Keratinocyte (primary cell): ENCODE measurements around the gene CDK14. TPM values are rescaled to one million over a fixed set of nuclear protein-coding genes. Genes with fewer than 3 reads are reported as not detected.

Experiments used
- DNase-seq: peaks from one replicate; pipeline ENCODE4 v3.0.0-alpha.2; 2011; ENCODE audit warnings: low read depth, missing footprints, low spot score
- FAIRE-seq: peaks from 2 replicates; lab custom pipeline; 2011; peaks lifted over from hg19 to GRCh38; lab: Jason Lieb, UNC
- H2AFZ ChIP-seq: 2 replicates; pipeline ENCODE4 v1.6.0; 2012; ENCODE audit warnings: low read length, control low read depth, inconsistent platforms; ENCODE audit not compliant: control insufficient read depth
- H3K27ac ChIP-seq: 2 replicates; pipeline ENCODE4 v1.5.1; 2011; ENCODE audit warnings: low read length; ENCODE audit not compliant: control insufficient read depth, insufficient read depth
- H3K27me3 ChIP-seq: 3 replicates; pipeline ENCODE4 v1.6.0; 2011; ENCODE audit warnings: low read length; ENCODE audit not compliant: control insufficient read depth, insufficient read depth; ENCODE audit errors: extremely low read depth
- H3K36me3 ChIP-seq, 2 experiments: 2 replicates in 1 of 2; 3 replicates in 1 of 2; pipeline ENCODE4 v1.5.1; 2011; ENCODE audit warnings: low read length in 2 of 2, mild to moderate bottlenecking in 1 of 2; ENCODE audit not compliant: control insufficient read depth in 2 of 2, insufficient read depth in 2 of 2; ENCODE audit errors: extremely low read depth in 1 of 2
- H3K4me1 ChIP-seq: 3 replicates; pipeline ENCODE4 v1.5.1; 2011; ENCODE audit warnings: low read length; ENCODE audit not compliant: control insufficient read depth, insufficient read depth; ENCODE audit errors: extremely low read depth
- H3K4me2 ChIP-seq: 3 replicates; pipeline ENCODE4 v1.6.0; 2011; ENCODE audit warnings: low read depth, low read length; ENCODE audit not compliant: control insufficient read depth, insufficient read depth; ENCODE audit errors: extremely low read depth
- H3K4me3 ChIP-seq, 3 experiments: fragments of 200-600 bp in 1 of 3; sonication (generic) in 1 of 3; 2 replicates in 2 of 3; 3 replicates in 1 of 3; pipeline ENCODE4 v1.5.1; 2011 to 2016; ENCODE audit warnings: low read length in 3 of 3, mild to moderate bottlenecking in 3 of 3, control low read depth in 2 of 3, inconsistent platforms in 1 of 3, low read depth in 1 of 3, mixed read lengths in 1 of 3, mixed run types in 1 of 3, moderate library complexity in 1 of 3; ENCODE audit not compliant: control insufficient read depth in 2 of 3, insufficient read depth in 2 of 3; ENCODE audit errors: extremely low read depth in 1 of 3
- H3K79me2 ChIP-seq: 2 replicates; pipeline ENCODE4 v1.6.0; 2012; ENCODE audit warnings: low read length; ENCODE audit not compliant: control insufficient read depth, insufficient read depth
- H3K9ac ChIP-seq: 3 replicates; pipeline ENCODE4 v1.6.0; 2011; ENCODE audit warnings: low read length; ENCODE audit not compliant: control insufficient read depth, insufficient read depth; ENCODE audit errors: extremely low read depth
- H3K9me1 ChIP-seq: 3 replicates; pipeline ENCODE4 v1.6.0; 2011; ENCODE audit warnings: low read length; ENCODE audit not compliant: control insufficient read depth, insufficient read depth; ENCODE audit errors: extremely low read depth
- H3K9me3 ChIP-seq: 2 replicates; pipeline ENCODE4 v1.5.1; 2012; ENCODE audit warnings: low read depth, low read length; ENCODE audit not compliant: control insufficient read depth
- H4K20me1 ChIP-seq: 3 replicates; pipeline ENCODE4 v1.6.0; 2011; ENCODE audit warnings: low read length; ENCODE audit not compliant: control insufficient read depth, insufficient read depth; ENCODE audit errors: extremely low read depth
- CTCF ChIP-seq, 3 experiments: IDR thresholded peaks in 1 of 3; conservative IDR thresholded peaks in 1 of 3; optimal IDR thresholded peaks in 1 of 3; 2 replicates in 2 of 3; 3 replicates in 1 of 3; pipeline versions ENCODE3 to v1.5.1; 2011; ENCODE audit warnings: low read length in 3 of 3, mild to moderate bottlenecking in 3 of 3, moderate library complexity in 2 of 3, control low read depth in 1 of 3, inconsistent platforms in 1 of 3; ENCODE audit not compliant: insufficient read depth in 2 of 3; ENCODE audit errors: extremely low read depth in 1 of 3
- EZH2 ChIP-seq: IDR thresholded peaks from one replicate; pipeline ENCODE4 v1.6.1; 2012; ENCODE audit warnings: inconsistent platforms, mild to moderate bottlenecking, low read length, moderate library complexity
- dilution Hi-C: fragments of 300-500 bp; cut with MboI; formaldehyde crosslinking; loops from one replicate; pipeline ENCODE4 v1.7.0; 2020; ENCODE audit warnings: low sequenced_read_pairs; ENCODE audit not compliant: extremely low pct_ligation_motif_present
- polyA plus RNA-seq, 5 experiments: library from polyadenylated mRNA; depleted of rRNA in 3 of 5; stranded (reverse) in 3 of 5; stranded (forward) in 1 of 5; unstranded in 1 of 5; fragments of >200 nt; gene quantifications; 1 replicate in 1 of 5; 2 replicates in 3 of 5; 3 replicates in 1 of 5; pipeline versions ENCODE4 v1.2.1 to v1.2.3, GENCODE V29; 2011 to 2012; ENCODE audit warnings: missing spikeins in 2 of 5, low read depth in 1 of 5, low replicate concordance in 1 of 5

Gene CDK14
- polyA plus RNA-seq, 1 donor (not counting 4 experiments of a cell fraction or from before 2014, with no cell fraction given): 4.0 TPM

- Histone ChIP-seq H3K27ac (no peak overlapping the region), H3K4me2 (no peak overlapping the region), H3K79me2 (no peaks in the 10 kb centered on the region), H4K20me1 (no peaks in the 10 kb centered on the region), H3K36me3 (no peaks in the 10 kb centered on the region), H2AFZ (no peak overlapping the region), H3K9ac (no peak overlapping the region), H3K4me3 (no peak overlapping the region), H3K4me1 (no peaks in the 10 kb centered on the region), H3K27me3 (no peaks in the 10 kb centered on the region), H3K9me1 (no peaks in the 10 kb centered on the region), H3K9me3 (no peaks in the 10 kb centered on the region)
- TF ChIP-seq CTCF (optimal IDR thresholded peaks at IDR 0.05 in 1 of 3, IDR thresholded peaks at IDR 0.05 in 1 of 3, conservative IDR thresholded peaks at IDR 0.05 in 1 of 3; ENCODE audit: extremely low read depth in 1 of 3, insufficient read depth in 2 of 3, low read length in 3 of 3) (no peak), EZH2 (no peak)
- FAIRE-seq (no peak), DNase-seq (no peak)
- dilution Hi-C loops: no loop called here
Observed at GRCh38 chr7:91127325-91127724, 531.2 kb downstream of the CDK14 start.

- H4K20me1 ChIP-seq: no peaks in the 10 kb centered on the region
- H3K36me3 ChIP-seq: no peaks in the 10 kb centered on the region
- no peaks in the 10 kb centered on the region for H3K27me3 ChIP-seq
- H2AFZ ChIP-seq: no peak overlapping the region
- H3K4me2 ChIP-seq: no peak overlapping the region
- H3K79me2 ChIP-seq: no peaks in the 10 kb centered on the region
- no peaks in the 10 kb centered on the region for H3K9me3 ChIP-seq
- FAIRE-seq (no peak), DNase-seq (no peak)
- no peak overlapping the region for H3K9ac ChIP-seq
- no peak overlapping the region for H3K4me3 ChIP-seq
- no peaks in the 10 kb centered on the region for H3K4me1 ChIP-seq
- no peak overlapping the region for H3K27ac ChIP-seq
- no peak for TF ChIP-seq EZH2
- no peak for TF ChIP-seq CTCF (optimal IDR thresholded peaks at IDR 0.05 in 1 of 3, IDR thresholded peaks at IDR 0.05 in 1 of 3, conservative IDR thresholded peaks at IDR 0.05 in 1 of 3; ENCODE audit: extremely low read depth in 1 of 3, insufficient read depth in 2 of 3, low read length in 3 of 3)
- dilution Hi-C loops: no loop called here
- H3K9me1 ChIP-seq: no peaks in the 10 kb centered on the region
Observed at GRCh38 chr7:91127959-91128358, 531.8 kb downstream of the CDK14 start.
